K562 (cell line): ENCODE results near the gene TFF1. TPM values are rescaled to one million over a fixed set of nuclear protein-coding genes. Genes with fewer than 3 reads are reported as not detected.

Experiments
- ATAC-seq: fragments of 200-7000 bp; cut with Tn5 transposase; 3 replicates; pipeline ENCODE4 v1.9.1; 2020; ENCODE audit warnings: moderate library complexity
- BruUV-seq: library from RNA; stranded (reverse); fragments of 400-500 nt; replicated peaks from 2 replicates; lab custom pipeline; 2021; lab: Mats Ljungman, UMichigan
- CTCF ChIA-PET: fragments of 300-600 bp; formaldehyde crosslinking; extraction: SDS; loops from one replicate; lab custom pipeline; 2021; ENCODE audit warnings: low intra/inter-chr PET ratio; lab: Yijun Ruan, JAX
- POLR2A ChIA-PET: fragments of 300-600, 350-650 bp; sonication (Branson Sonifier 250); formaldehyde crosslinking; extraction: SDS; loops from one replicate; lab custom pipeline; 2021; ENCODE audit warnings: antibody characterized with exemption, inconsistent platforms; lab: Yijun Ruan, JAX
- DNase-seq, 4 experiments: peaks; one replicate each; pipeline versions ENCODE4 v3.0.0 to v3.0.0-alpha.2; 2011 to 2018; ENCODE audit warnings: low spot score in 3 of 4, mixed read lengths in 3 of 4; ENCODE audit errors: extremely low read depth in 1 of 4
- FAIRE-seq: peaks from 2 replicates; lab custom pipeline; 2011; peaks lifted over from hg19 to GRCh38; lab: Jason Lieb, UNC
- H2AFZ ChIP-seq: 2 replicates; pipeline ENCODE4 v1.6.0; 2011; ENCODE audit warnings: low read depth, low read length, control low read depth, inconsistent platforms
- H3K27ac ChIP-seq: fragments of 200-600 bp; 3 replicates; pipeline ENCODE4 v1.8.0; 2011; ENCODE audit warnings: low read depth, mild to moderate bottlenecking, control low read depth, inconsistent platforms, low read length, moderate library complexity, mixed read lengths; ENCODE audit errors: extremely low read depth
- H3K27me3 ChIP-seq, 2 experiments: fragments of 300-600 bp in 1 of 2; 2 replicates in 1 of 2; 3 replicates in 1 of 2; pipeline versions ENCODE4 v1.6.0 to v1.8.0; 2011; ENCODE audit warnings: inconsistent platforms in 2 of 2, low read length in 2 of 2, mild to moderate bottlenecking in 1 of 2, mixed read lengths in 1 of 2, moderate library complexity in 1 of 2; ENCODE audit not compliant: control insufficient read depth in 2 of 2, insufficient read depth in 2 of 2
- H3K36me3 ChIP-seq: fragments of 300-600 bp; 3 replicates; pipeline ENCODE4 v1.8.0; 2011; ENCODE audit warnings: mild to moderate bottlenecking, low read length, inconsistent platforms; ENCODE audit not compliant: control insufficient read depth, insufficient read depth
- H3K4me1 ChIP-seq, 2 experiments: fragments of 200-600 bp in 1 of 2; replicated peaks in 1 of 2; 2 replicates in 1 of 2; 3 replicates in 1 of 2; pipeline versions ENCODE4 v1.5.1 to v1.8.0; 2011; ENCODE audit warnings: inconsistent platforms in 2 of 2, low read length in 2 of 2, mild to moderate bottlenecking in 1 of 2, mixed read lengths in 1 of 2, moderate library complexity in 1 of 2; ENCODE audit not compliant: control insufficient read depth in 2 of 2, insufficient read depth in 2 of 2
- H3K4me2 ChIP-seq: 2 replicates; pipeline ENCODE4 v1.6.1; 2011; ENCODE audit warnings: low read length, control low read depth, inconsistent platforms, mixed read lengths; ENCODE audit not compliant: insufficient read depth
- H3K4me3 ChIP-seq: fragments of 200-600 bp; sonication (generic), shearing (Covaris generic); 2 replicates; pipeline ENCODE4 v1.5.1; 2016; ENCODE audit warnings: control low read depth, inconsistent platforms
- H3K79me2 ChIP-seq: fragments of 200-600 bp; 3 replicates; pipeline ENCODE4 v1.8.0; 2011; ENCODE audit warnings: low read length, inconsistent platforms; ENCODE audit not compliant: control insufficient read depth, insufficient read depth
- H3K9ac ChIP-seq, 2 experiments: 2 replicates each; pipeline versions ENCODE4 v1.6.0 to v1.6.1; 2011; ENCODE audit warnings: low read depth in 2 of 2, low read length in 2 of 2, control low read depth in 1 of 2, inconsistent platforms in 1 of 2, mild to moderate bottlenecking in 1 of 2, mixed read lengths in 1 of 2; ENCODE audit not compliant: insufficient read depth in 1 of 2
- H3K9me1 ChIP-seq: one replicate; pipeline ENCODE4 v1.6.0; 2011; ENCODE audit warnings: inconsistent platforms, mild to moderate bottlenecking, low read length, moderate library complexity; ENCODE audit not compliant: control insufficient read depth, insufficient read depth
- H3K9me3 ChIP-seq: replicated peaks from 2 replicates; pipeline ENCODE4 v1.5.1; 2011; ENCODE audit warnings: low read depth, low read length, inconsistent platforms; ENCODE audit not compliant: control insufficient read depth, insufficient read depth
- H4K20me1 ChIP-seq: replicated peaks from 2 replicates; pipeline ENCODE4 v1.6.1; 2011; ENCODE audit warnings: low read length, inconsistent platforms, mixed read lengths; ENCODE audit not compliant: control insufficient read depth, insufficient read depth
- E2F5 ChIP-seq: sonication (generic); formaldehyde crosslinking; IDR thresholded peaks from 2 replicates; pipeline ENCODE4 v1.8.0; 2022; ENCODE audit warnings: mild to moderate bottlenecking, missing genetic modification reagents
- ETS2 ChIP-seq: IDR thresholded peaks from 2 replicates; pipeline ENCODE4 v1.6.1; 2016; ENCODE audit warnings: borderline replicate concordance, missing genetic modification characterization, mild to moderate bottlenecking, moderate library complexity, missing compliant biosample characterization; ENCODE audit not compliant: poor library complexity, severe bottlenecking
- FOSL1 ChIP-seq: fragments of 200-800 bp; sonication (Bioruptor generic); conservative IDR thresholded peaks from 2 replicates; pipeline ENCODE4 v1.6.1; 2016; ENCODE audit warnings: missing genetic modification characterization, missing compliant biosample characterization
- GTF2B ChIP-seq: IDR thresholded peaks from 2 replicates; pipeline ENCODE4 v1.6.1; 2011; ENCODE audit not compliant: insufficient read length; ENCODE audit errors: extremely low read depth
- MAFG ChIP-seq: fragments of 450-650 bp; conservative IDR thresholded peaks from 2 replicates; pipeline ENCODE4 v1.6.1; 2016; ENCODE audit warnings: missing genetic modification characterization, missing compliant biosample characterization
- MLLT1 ChIP-seq, 2 experiments: fragments of 450-650 bp; IDR thresholded peaks; 2 replicates each; pipeline ENCODE4 v1.6.1; 2016
- POLR2G ChIP-seq: fragments of 200-400 bp; formaldehyde crosslinking; IDR thresholded peaks from 2 replicates; pipeline ENCODE4 v1.6.1; 2017; ENCODE audit warnings: low read depth, mild to moderate bottlenecking, antibody characterized with exemption, low read length, moderate library complexity
- PRPF4 ChIP-seq: fragments of 200-400 bp; formaldehyde crosslinking; IDR thresholded peaks from one replicate; pipeline ENCODE4 v1.6.1; 2017; ENCODE audit warnings: low read length, low read depth, mild to moderate bottlenecking; ENCODE audit not compliant: insufficient read depth, poor library complexity, severe bottlenecking
- TEAD2 ChIP-seq: fragments of 450-650 bp; IDR thresholded peaks from 2 replicates; pipeline ENCODE4 v1.6.1; 2016; ENCODE audit warnings: missing genetic modification characterization, control low read depth, missing compliant biosample characterization
- THRA ChIP-seq: fragments of 450-650 bp; IDR thresholded peaks from 2 replicates; pipeline ENCODE4 v1.6.1; 2017; ENCODE audit warnings: mild to moderate bottlenecking, moderate library complexity
- XRCC5 ChIP-seq: fragments of 200-400 bp; formaldehyde crosslinking; IDR thresholded peaks from 2 replicates; pipeline ENCODE4 v1.6.1; 2017; ENCODE audit warnings: low read depth, mild to moderate bottlenecking, low read length
- ZBTB33 ChIP-seq: sonication (generic); formaldehyde crosslinking; IDR thresholded peaks from 2 replicates; pipeline ENCODE4 v1.8.1; 2023; ENCODE audit warnings: mild to moderate bottlenecking, missing genetic modification reagents
- WGBS: fragments of 100-300 bp; shearing (Covaris generic); methylation state at CpG from one replicate; pipeline ENCODE4 v1.1.6; 2016; ENCODE audit warnings: low coverage, mixed read lengths; ENCODE audit not compliant: insufficient coverage; ENCODE audit errors: missing lambda C conversion rate; 5-methylcytosine and 5-hydroxymethylcytosine counted together
- in situ Hi-C: fragments of 300-500 bp; cut with MboI; formaldehyde crosslinking; loops from 4 replicates; pipeline ENCODE4 v1.15.0; 2018; ENCODE audit warnings: inconsistent platforms, mixed read lengths
- intact Hi-C: fragments of 100-400 bp; cut with micrococcal nuclease; formaldehyde crosslinking; loops from 2 replicates; pipeline ENCODE4 v1.14.2; 2022
- polyA plus RNA-seq, 8 experiments: library from polyadenylated mRNA; depleted of rRNA in 4 of 8; stranded (reverse) in 5 of 8; unstranded in 3 of 8; fragments of >200 nt; fragmentation: Nextera tagmentation in 2 of 8; fragmentation: Illumina TruSeq in 1 of 8; extraction: Ambion mirVana in 2 of 8; extraction: Trizol in 1 of 8; gene quantifications; 2 replicates each; pipeline versions ENCODE4 v1.2.1 to v1.2.3, GENCODE V29; 2011 to 2014; ENCODE audit warnings: inconsistent platforms in 1 of 8, missing spikeins in 1 of 8
- total RNA-seq, 7 experiments: library from RNA; depleted of rRNA in 6 of 7; stranded (reverse); fragments of >200 nt in 6 of 7; fragmentation: Illumina TruSeq in 2 of 7; extraction: Trizol in 2 of 7; gene quantifications; 2 replicates each; pipeline versions ENCODE4 v1.2.1 to v1.2.3, GENCODE V29; 2011 to 2021; ENCODE audit warnings: low replicate concordance in 1 of 7
- TF ChIP-seq, protein P1 (sequence below): fragments of 250-450 bp; sonication (Bioruptor Pico); IDR thresholded peaks from 2 replicates; pipeline ENCODE4 v1.8.0; 2022; ENCODE audit warnings: inconsistent platforms, mild to moderate bottlenecking, moderate library complexity, borderline replicate concordance

Gene TFF1
- total and polyA plus RNA-seq, 9 of the 15 experiments (the other 6 are each of a cell fraction or from before 2014, with no cell fraction given) = 0.31 TPM; not detected in 8

DNA sequence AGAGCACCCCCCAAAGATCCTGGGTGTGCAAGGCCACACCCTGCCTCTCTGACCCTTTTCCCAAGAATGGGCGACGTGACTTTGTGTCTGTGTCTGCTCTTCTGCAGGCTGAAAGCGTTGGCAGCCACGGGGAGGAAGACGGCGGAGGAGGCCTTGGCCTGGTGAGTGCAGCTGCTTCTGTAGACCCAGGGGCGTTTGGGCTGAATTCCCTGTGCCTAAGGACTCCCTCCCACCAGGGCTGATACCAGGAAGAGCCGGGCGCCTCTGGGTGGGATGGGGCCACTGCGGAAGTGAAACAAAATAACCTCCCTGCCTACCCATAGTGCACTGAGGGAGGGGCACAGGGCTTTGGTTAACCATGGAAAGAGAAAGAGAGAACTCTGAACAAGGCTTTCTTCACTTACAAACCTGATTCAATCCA, 39.9 kb upstream of the TFF1 start:
- FAIRE-seq (no peak), ATAC-seq (no peak), DNase-seq (no peak)
- Histone ChIP-seq H2AFZ (no peak overlapping the region), H3K4me1 (peaks cover 36% of the 10 kb centered on the region in 2 experiments), H3K9me1 (no peaks in the 10 kb centered on the region), H3K79me2 (no peaks in the 10 kb centered on the region), H4K20me1 (no peaks in the 10 kb centered on the region; the same call in 1 of the 2 replicates), H3K9ac (no peak overlapping the region), H3K27me3 (no peaks in the 10 kb centered on the region), H3K9me3 (no peaks in the 10 kb centered on the region), H3K27ac (no peak overlapping the region), H3K4me2 (no peak overlapping the region), H3K36me3 (peaks cover 2% of the 10 kb centered on the region; the same call in 2 of the 3 replicates), H3K4me3 (no peak overlapping the region)
- in situ Hi-C loops = no loop called here
- ChIA-PET POLR2A (no interaction called here), CTCF (no interaction called here)
- WGBS = 73% methylated on average over 7 of the region's 10 CpGs
- TF ChIP-seq GTF2B (no peak), E2F5 (CRISPR knock-in tag) (no peak), PRPF4 (no peak), ETS2 (tag) (no peak), XRCC5 (no peak), POLR2G (no peak), FOSL1 (no peak), TEAD2 (tag) (no peak), ZBTB33 (CRISPR knock-in tag) (no peak), THRA (no peak), MAFG (tag) (no peak), MLLT1 (IDR thresholded peaks at IDR 0.05) (no peak)
- TF ChIP-seq, protein P1, sequence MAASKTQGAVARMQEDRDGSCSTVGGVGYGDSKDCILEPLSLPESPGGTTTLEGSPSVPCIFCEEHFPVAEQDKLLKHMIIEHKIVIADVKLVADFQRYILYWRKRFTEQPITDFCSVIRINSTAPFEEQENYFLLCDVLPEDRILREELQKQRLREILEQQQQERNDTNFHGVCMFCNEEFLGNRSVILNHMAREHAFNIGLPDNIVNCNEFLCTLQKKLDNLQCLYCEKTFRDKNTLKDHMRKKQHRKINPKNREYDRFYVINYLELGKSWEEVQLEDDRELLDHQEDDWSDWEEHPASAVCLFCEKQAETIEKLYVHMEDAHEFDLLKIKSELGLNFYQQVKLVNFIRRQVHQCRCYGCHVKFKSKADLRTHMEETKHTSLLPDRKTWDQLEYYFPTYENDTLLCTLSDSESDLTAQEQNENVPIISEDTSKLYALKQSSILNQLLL (CRISPR knock-in tag) = no peak
- BruUV-seq = no TSS peak
- intact Hi-C loops = no loop called here
